ENCODE data around the gene ULK1. TPM values are rescaled to one million over a fixed set of nuclear protein-coding genes. Genes with fewer than 3 reads are reported as not detected.

Gene ULK1
- total RNA-seq, 1 experiment from 2014 or later, result 34.2 TPM

- Histone ChIP-seq H3K9me2 (ENCODE audit: insufficient read depth) (no peaks in the 10 kb centered on the region), H3K79me2 (ENCODE audit: insufficient read depth, low read length) (no peaks in the 10 kb centered on the region), H3K4me2 (ENCODE audit: low read length) (peak overlapping the region; percentile 65), H2AFZ (ENCODE audit: low read depth, low read length, poor library complexity, severe bottlenecking) (no peak overlapping the region), H4K20me1 (ENCODE audit: insufficient read depth) (no peaks in the 10 kb centered on the region), H3K4me1 (ENCODE audit: control insufficient read depth in 1 of 2, insufficient read depth in 2 of 2, low read length in 2 of 2) (peaks cover 25 to 34% of the 10 kb centered on the region in 2 experiments), H3K27me3 (ENCODE audit: insufficient read depth, low read length) (no peaks in the 10 kb centered on the region), H3K36me3 (ENCODE audit: control insufficient read depth in 1 of 2, insufficient read depth in 2 of 2, low read length in 2 of 2) (no peaks in the 10 kb centered on the region), H3K9ac (ENCODE audit: low read length) (no peak overlapping the region), H3K9me3 (ENCODE audit: control insufficient read depth in 1 of 2, insufficient read depth in 1 of 2, low read depth in 1 of 2, low read length in 2 of 2) (no peaks in the 10 kb centered on the region), H3K27ac (ENCODE audit: low read depth, low read length) (no peak overlapping the region), H3K4me3 (replicated peaks in 1 of 2; ENCODE audit: low read depth in 1 of 2, low read length in 2 of 2) (no peak overlapping the region)
- DNase-seq (ENCODE audit: low read depth, low spot score) (no peak), ATAC-seq (no peak)
- no peak for TF ChIP-seq CEBPB (IDR thresholded peaks at IDR 0.05; ENCODE audit: low read depth)
- TF ChIP-seq JUND (IDR thresholded peaks at IDR 0.05), result no peak
- no peak for TF ChIP-seq CBX3 (IDR thresholded peaks at IDR 0.05; ENCODE audit: low read depth)
- TF ChIP-seq SIN3A (IDR thresholded peaks at IDR 0.05; ENCODE audit: low read depth), result no peak
- no peak for TF ChIP-seq TCF7L2 (IDR thresholded peaks at IDR 0.05; ENCODE audit: borderline replicate concordance, extremely low read depth, insufficient read depth, insufficient read length)
- no peak for TF ChIP-seq SRF (IDR thresholded peaks at IDR 0.05; ENCODE audit: low read depth)
- TF ChIP-seq YY1 (IDR thresholded peaks at IDR 0.05; ENCODE audit: extremely low read depth, insufficient replicate concordance, low read depth, low read length), result no peak
- no peak for TF ChIP-seq ZBTB33 (IDR thresholded peaks at IDR 0.05; ENCODE audit: extremely low read depth, insufficient replicate concordance, low read length)
- TF ChIP-seq SP1 (IDR thresholded peaks at IDR 0.05; ENCODE audit: low read depth), result no peak
- intact Hi-C loops (cut with micrococcal nuclease), result loop anchor here (5.0 kb wide), 1 partner anchor 83 kb away; the partner anchor contains the start of gene EP400
- ChIA-PET POLR2A (interaction anchor here (0.6 to 0.9 kb wide), 2 partner anchors 11 to 64 kb away, joined by 3 to 4 read pairs; no protein-coding TSS in a partner anchor), RAD21 (ENCODE audit: low non-redundant PET in 1 of 2, low total read pairs in 2 of 2, uncharacterized antibody in 2 of 2, unreplicated experiment in 2 of 2) (interaction anchor here in 1 of 2 experiments (0.7 kb wide), 1 partner anchor 410 kb away, joined by 7 read pairs; no protein-coding TSS in a partner anchor), CTCF (interaction anchor here (0.7 kb wide), 1 partner anchor 13 kb away, joined by 3 read pairs; no protein-coding TSS in a partner anchor)
- BruUV-seq (replicated peaks), result no TSS peak
Measured at GRCh38 chr12:131864469-131864868, 30.0 kb upstream of the ULK1 start.

All from HCT116 (cell line).